ENCODE data around the gene C1orf35. TPM values are rescaled to one million over a fixed set of nuclear protein-coding genes. Genes with fewer than 3 reads are reported as not detected.

C1orf35 gene
- total RNA-seq: 5.6 TPM
- long read RNA-seq, partial matches to known transcripts: 4 of 12 reads
- long read RNA-seq, other reads (novel, unspliced or antisense): 4 of 12 reads

GRCh38 chr1:228102791-228103620 lies at the start of gene C1orf35:
Gene C1orf35 (minus strand): TSS chr1:228103325. CDS start chr1:228103227, 98 bp downstream.
- peak; percentile 98 for DNase-seq (ENCODE audit: low spot score)

DNA sequence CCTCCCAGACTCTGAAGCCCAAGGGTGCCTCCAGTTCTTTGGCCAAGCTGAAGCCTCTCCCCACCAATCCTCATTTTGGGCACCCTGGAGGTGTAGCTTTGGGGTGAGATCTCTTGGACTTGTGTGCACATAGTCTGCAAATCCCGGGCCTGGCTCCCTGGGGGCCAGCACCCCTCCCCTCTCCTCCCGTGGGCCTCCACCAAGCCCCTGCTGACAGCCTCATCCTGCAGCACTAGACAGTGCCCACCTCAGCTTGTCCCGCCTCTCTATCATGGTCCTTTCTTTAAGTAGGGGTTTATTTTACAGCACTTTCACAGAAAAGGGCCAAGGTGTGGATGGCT lies 49.8 kb upstream of the C1orf35 start:
- no peak for DNase-seq (ENCODE audit: low spot score)

- DNase-seq (ENCODE audit: low spot score): no peak
Observed at GRCh38 chr1:228152097-228152917, 49.2 kb upstream of the C1orf35 start.

GRCh38 chr1:228151180-228151925 lies 48.2 kb upstream of the C1orf35 start:
- DNase-seq (ENCODE audit: low spot score): no peak

DNA sequence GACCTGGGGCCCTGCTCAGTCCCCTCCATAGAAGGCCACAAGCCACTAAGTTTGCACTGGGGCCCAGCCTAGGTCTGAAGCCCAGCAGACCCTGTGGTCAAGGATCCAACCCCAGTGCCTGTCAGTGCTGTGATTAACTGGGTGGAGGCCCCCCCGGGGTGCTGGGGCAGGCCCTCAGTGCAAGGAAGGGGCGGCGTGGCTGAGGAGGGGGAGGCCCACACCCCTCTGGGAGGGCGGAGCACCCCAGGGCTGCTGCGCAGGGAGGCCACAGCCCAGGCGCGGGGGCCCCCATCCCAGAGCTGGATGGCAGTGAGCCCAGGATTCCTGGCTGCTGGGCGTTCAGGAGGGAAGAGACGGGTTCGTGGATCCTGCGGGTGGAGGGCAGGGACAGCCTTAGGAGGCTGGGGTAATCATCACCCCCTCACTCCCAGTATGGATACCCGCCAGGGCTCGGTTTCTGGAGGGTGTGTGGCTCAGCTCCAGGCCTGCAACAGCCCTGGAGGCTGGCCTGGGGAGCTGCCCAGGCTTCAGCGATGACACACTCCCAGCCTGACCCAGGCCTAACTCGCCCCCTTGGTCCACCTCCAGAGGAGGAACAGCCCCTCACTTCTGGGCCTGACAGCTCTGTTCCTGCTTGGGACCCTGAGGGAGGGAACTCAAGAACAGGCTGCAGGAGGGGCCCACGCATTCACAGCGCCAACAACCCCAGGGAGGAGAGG lies 47.5 kb upstream of the C1orf35 start:
- DNase-seq (ENCODE audit: low spot score): peak; percentile 89

GRCh38 chr1:228150120-228150460 lies 47.0 kb upstream of the C1orf35 start:
- peak; percentile 86 for DNase-seq (ENCODE audit: low spot score)

GRCh38 chr1:228149406-228150119 lies 46.4 kb upstream of the C1orf35 start, which contains the start of gene GJC2:
Gene GJC2 (plus strand): TSS chr1:228149930. CDS start chr1:228157759, 7,829 bp downstream.
- peak; percentile 89 for DNase-seq (ENCODE audit: low spot score)

DNA sequence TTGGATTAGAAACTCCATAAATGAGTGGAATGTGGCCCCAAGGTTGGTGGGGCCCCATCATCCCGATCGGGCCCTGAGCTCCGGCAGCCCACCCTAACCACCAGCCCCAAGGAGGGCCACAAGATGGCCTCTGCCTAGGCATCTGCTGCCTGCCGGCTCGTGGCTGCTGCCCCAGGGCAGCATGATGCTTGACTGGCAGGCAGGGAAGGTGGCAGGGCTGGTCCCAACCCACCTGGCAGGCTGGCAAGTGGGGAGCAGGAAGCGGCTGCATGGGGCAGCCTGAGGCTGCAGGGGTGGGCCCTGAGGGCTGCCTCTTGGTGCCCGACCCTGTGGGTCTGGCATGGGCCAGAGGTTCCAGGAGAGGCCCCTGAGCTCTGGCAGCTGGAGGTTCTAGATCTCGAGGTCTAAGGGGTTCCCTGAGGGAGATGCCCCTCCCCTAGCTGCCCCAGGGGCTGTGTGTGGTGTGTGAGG lies 45.8 kb upstream of the C1orf35 start:
- DNase-seq (ENCODE audit: low spot score): peak; percentile 85

DNA sequence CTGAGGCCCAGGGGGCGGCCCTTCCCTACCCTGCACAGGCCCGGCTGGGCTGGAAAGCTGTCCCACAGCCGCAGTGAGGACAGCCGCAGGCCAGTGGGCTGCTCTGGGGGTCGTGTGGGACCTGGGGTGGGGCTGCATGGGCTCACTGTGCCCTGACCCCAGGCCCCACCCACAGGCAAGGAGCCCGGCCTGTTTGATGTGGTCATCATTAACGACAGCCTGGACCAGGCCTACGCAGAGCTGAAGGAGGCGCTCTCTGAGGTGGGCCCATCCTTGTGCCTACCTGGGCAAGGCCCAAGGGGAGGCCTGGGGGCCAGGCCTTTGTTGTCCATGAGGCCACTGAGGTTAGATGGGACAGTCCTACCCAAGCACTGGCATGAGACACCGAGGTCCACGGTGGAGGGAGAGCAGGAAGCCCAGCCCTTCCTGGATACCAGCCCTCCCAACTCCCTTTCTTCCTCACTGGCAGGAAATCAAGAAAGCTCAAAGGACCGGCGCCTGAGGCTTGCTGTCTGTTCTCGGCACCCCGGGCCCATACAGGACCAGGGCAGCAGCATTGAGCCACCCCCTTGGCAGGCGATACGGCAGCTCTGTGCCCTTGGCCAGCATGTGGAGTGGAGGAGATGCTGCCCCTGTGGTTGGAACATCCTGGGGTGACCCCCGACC lies 45.2 kb upstream of the C1orf35 start:
- peak; percentile 74 for DNase-seq (ENCODE audit: low spot score)

DNA sequence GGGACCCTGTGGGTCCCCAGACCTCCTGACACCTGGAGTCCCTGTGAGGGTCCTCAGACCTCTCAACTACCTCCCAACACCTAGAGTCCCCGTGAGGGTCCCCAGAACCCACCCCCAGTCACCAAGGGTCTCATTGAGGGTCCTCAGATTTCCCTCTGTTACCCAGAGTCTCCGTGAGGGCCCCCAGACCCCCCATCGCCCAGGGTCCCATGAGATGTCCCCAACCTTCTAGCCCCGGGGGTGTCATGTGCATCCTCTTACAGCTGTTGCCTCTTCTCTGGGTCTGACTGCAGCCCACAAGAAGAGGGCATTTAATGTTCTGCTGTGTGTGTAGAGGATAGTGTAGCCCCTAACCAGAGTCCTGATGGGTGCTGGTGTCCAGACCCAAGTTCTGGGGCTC lies 44.6 kb upstream of the C1orf35 start:
- DNase-seq (ENCODE audit: low spot score): no peak

- DNase-seq (ENCODE audit: low spot score): peak; percentile 88
Observed at GRCh38 chr1:228147151-228147693, 44.1 kb upstream of the C1orf35 start.

DNA sequence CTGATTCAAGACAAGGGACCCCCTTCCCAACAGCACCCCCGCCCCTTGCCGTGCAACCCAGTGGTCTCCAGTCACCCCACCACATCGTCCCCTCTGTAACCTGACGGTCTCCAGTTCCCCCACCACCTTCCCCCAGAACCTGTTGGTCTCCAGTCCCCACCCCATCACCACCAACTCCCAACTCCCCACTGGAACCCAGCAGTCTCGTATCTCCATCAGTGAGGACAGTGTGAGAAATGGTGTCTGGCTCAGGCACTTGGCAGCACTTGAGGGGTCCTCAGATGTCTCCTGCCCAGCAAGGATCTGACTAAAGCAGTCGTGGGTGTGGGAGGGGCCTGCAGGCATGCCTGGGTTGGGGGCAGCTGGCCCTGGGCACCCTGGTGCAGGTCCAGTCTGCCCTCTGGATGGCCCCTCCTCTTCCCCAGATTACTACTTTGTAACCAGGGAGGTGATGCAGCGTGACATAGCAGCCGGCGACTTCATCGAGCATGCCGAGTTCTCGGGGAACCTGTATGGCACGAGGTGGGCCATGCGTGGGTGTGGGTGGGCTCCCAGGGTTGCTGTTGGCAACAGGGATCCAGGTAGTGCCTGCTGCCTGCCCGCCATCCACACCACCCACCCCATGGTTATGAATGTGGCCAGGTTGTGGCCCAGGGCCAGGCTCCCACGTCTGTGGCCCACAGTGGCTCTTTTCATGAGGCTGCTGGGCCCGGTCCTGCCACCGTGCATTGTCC lies 43.5 kb upstream of the C1orf35 start:
- no peak for DNase-seq (ENCODE audit: low spot score)

DNA sequence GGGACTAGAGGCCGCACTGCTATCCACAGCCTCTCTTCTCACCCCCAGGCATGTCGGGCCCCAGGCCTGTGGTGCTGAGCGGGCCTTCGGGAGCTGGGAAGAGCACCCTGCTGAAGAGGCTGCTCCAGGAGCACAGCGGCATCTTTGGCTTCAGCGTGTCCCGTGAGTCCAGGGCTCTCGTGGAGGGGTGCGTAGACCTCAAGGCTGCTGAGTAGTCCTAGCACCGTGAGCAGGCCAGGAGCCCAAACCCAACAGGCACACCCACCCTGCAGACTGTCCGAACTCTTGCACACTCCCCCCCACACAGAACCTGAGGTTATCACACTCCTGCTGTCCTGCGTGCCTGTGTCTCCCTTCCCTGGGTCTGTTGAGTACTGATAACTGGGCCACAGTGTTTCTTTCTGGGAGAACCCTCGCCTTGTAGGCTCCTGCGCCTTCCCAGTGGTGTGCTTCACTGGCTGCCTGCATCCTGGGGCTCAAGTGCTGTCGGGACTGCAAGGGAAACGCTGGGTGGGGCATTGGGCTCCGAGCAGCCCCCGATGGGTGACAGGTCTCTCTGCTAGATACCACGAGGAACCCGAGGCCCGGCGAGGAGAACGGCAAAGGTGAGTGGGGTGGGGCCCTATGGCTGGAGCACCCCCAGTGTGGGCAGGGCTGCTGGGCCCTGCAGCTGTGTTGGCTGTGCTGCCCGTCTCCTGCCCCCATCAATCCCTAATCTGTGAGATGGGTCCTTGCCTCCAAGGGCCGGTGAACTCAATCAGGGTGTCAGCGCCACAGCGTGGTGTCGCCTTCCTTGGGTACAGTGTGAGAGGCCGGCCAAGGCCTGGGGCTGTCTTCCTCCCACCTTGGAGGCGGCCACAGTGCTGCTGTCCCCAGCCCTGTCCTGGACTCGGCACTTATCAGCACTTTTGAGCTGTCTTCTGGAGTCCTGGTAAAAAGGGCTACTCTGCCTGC lies 42.6 kb upstream of the C1orf35 start:
- no peak for DNase-seq (ENCODE audit: low spot score)

DNA sequence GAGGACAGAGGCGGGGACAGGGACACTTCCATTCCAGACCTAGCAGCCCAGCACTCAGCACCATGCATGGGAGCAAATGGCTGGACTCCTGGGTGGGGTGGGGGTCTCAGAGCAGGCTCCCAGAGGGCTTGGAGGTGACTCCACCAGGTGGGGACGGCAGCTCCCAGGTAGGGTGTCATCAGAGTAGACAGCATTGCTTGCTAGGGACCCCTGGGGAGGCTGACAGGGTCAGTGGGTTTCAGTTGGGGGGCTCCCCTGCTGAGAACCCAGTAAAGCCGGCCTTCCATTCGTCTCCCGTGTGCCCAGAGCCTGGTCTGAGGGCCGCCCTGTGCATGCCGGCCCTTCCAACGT lies 41.8 kb upstream of the C1orf35 start:
- no peak for DNase-seq (ENCODE audit: low spot score)

DNA sequence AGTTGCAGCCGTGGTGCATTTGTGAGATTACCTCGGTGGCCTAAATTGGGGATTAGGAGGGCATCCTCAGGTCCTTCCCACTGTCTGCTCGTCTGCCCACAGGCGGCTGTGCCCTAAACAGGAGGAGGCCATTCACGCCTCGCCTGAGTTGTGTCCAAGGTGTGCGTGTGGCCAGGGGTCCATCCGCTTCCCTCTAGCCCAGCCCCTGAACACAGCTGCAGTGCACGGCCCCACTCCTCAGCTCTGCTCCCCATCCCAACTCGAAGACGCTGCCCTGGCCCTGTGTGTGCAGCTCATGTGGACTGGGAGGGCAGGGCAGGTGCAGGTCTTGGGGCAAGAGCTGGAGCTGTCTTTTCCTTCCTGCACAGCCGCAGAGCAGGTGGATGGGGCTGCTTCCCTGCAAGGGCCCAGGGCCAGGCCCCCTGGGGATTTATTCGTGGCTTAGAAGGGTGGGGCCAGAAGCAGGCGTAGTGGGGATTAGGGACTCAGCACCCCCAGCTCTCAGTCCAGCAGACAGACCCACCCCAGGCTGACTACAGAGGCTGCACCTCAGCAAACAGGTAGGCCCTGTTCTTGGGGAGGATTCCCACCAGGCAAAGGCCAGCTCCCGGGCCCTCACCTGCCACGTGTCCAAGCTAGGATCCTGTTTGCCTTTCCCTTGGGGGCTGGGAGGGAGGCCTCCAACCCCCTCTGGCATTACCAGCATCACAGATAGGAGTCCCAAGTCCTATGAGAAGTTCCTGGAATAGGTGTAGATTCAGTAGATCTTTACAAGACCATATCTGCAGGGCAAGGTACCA lies 41.3 kb upstream of the C1orf35 start:
- DNase-seq (ENCODE audit: low spot score): no peak

DNA sequence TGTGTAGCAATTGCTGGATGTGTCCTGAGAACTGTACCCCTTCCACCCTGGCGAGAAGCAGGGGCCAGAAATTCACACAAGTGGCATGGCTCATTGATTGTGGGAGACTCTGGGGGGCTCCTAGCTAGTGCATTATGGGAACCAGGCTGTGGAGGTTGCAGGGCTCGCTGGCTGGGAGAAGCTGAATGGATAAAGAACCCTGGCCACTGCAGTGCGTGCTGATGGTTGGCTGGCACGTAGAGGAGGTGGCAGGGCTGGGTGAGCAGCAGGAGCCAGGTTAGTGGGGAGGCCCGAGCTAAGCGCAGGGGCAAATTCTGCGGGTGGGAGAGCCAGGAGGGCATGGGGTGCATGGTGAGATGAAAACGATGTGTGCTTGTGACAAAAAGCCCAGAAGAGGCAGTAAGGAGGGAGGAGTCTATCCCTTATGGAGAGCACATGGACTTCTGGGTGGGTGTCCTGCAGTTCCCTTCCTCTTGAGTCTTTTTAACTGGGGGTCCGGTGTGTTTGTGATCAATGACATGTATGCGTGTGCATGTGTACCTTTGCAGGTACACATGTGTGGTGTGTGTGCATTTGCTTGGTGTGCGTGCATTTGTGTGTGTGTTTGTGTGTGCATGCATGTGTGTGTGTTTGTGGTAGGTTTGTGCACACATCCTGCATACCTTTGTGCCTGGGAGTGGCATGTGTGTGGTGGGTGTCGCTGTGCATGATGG lies 40.5 kb upstream of the C1orf35 start:
- DNase-seq (ENCODE audit: low spot score): no peak

Data from mesenteric fat pad (tissue), 1 donor.